ENCODE results near the gene PTGFR.

DNA sequence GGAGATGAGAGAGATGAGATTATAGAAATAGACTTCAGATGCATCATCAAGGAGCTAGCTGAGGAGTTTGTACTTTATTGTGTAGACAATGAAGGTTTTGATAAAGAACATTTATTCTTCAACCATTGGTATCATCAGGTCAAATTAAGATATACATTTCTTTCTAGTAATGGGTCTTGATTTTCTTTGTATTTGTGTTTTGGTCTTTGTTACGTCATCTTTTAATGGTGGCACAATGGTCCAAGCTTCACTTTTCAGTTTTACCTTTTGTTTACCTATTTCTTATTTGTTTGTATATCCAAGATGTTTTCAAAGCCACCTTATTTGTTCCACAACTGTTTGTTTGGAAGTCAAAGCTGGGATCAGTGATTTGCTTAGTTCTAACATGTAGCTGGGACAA is 44.5 kb downstream of the PTGFR start:
- TF ChIP-seq, protein P1, sequence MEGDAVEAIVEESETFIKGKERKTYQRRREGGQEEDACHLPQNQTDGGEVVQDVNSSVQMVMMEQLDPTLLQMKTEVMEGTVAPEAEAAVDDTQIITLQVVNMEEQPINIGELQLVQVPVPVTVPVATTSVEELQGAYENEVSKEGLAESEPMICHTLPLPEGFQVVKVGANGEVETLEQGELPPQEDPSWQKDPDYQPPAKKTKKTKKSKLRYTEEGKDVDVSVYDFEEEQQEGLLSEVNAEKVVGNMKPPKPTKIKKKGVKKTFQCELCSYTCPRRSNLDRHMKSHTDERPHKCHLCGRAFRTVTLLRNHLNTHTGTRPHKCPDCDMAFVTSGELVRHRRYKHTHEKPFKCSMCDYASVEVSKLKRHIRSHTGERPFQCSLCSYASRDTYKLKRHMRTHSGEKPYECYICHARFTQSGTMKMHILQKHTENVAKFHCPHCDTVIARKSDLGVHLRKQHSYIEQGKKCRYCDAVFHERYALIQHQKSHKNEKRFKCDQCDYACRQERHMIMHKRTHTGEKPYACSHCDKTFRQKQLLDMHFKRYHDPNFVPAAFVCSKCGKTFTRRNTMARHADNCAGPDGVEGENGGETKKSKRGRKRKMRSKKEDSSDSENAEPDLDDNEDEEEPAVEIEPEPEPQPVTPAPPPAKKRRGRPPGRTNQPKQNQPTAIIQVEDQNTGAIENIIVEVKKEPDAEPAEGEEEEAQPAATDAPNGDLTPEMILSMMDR (conservative IDR thresholded peaks at IDR 0.05): no peak
- TF ChIP-seq ZFX (IDR thresholded peaks at IDR 0.05): no peak

Data from C4-2B (cell line).